C4-2B (cell line): Measurements from ENCODE around the gene FAM181A.

Source experiments
- ZFX ChIP-seq: fragments of 450-650 bp; IDR thresholded peaks from 2 replicates; pipeline ENCODE4 v1.6.1; 2017
- TF ChIP-seq, protein P1 (sequence below): fragments of 450-650 bp; conservative IDR thresholded peaks from 2 replicates; pipeline ENCODE4 v1.5.1; 2017; ENCODE audit warnings: mild to moderate bottlenecking

DNA sequence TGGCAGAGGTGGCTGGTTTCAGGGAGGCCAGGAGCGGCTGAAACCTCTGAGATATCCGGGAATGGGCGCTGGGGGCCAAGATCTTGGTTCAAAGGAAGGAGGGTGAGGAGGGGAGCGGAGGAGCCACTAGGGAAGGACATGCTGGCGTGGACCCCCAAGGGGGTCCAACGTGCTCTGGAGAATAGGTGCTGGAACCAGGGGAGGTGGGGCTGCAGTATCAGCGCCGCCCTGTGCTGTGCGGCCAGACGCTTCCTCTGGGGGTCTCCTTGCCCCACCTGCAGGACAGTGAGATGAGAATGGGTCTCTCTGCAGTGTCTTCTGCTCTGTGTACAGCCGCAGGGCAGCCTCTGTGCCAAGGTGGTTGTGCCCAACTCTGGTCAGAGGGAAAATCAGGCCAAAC, 2.5 kb downstream of the FAM181A start:
- TF ChIP-seq, protein P1, sequence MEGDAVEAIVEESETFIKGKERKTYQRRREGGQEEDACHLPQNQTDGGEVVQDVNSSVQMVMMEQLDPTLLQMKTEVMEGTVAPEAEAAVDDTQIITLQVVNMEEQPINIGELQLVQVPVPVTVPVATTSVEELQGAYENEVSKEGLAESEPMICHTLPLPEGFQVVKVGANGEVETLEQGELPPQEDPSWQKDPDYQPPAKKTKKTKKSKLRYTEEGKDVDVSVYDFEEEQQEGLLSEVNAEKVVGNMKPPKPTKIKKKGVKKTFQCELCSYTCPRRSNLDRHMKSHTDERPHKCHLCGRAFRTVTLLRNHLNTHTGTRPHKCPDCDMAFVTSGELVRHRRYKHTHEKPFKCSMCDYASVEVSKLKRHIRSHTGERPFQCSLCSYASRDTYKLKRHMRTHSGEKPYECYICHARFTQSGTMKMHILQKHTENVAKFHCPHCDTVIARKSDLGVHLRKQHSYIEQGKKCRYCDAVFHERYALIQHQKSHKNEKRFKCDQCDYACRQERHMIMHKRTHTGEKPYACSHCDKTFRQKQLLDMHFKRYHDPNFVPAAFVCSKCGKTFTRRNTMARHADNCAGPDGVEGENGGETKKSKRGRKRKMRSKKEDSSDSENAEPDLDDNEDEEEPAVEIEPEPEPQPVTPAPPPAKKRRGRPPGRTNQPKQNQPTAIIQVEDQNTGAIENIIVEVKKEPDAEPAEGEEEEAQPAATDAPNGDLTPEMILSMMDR, result no peak
- no peak for TF ChIP-seq ZFX
